GM23248 (cell line): Measurements from ENCODE around the gene ESR2.

Experiments used
- EZH2 ChIP-seq: fragments of 200-600 bp; sonication (generic); IDR thresholded peaks from 2 replicates; pipeline ENCODE4 v1.6.1; 2018; ENCODE audit warnings: antibody characterized with exemption, mild to moderate bottlenecking; ENCODE audit not compliant: insufficient read depth, poor library complexity, severe bottlenecking
- EZH2phosphoT487 ChIP-seq: fragments of 200-600 bp; sonication (generic); IDR thresholded peaks from 2 replicates; pipeline ENCODE4 v1.6.1; 2018; ENCODE audit warnings: antibody characterized with exemption, moderate library complexity, mild to moderate bottlenecking, low read depth; ENCODE audit not compliant: insufficient read depth

DNA sequence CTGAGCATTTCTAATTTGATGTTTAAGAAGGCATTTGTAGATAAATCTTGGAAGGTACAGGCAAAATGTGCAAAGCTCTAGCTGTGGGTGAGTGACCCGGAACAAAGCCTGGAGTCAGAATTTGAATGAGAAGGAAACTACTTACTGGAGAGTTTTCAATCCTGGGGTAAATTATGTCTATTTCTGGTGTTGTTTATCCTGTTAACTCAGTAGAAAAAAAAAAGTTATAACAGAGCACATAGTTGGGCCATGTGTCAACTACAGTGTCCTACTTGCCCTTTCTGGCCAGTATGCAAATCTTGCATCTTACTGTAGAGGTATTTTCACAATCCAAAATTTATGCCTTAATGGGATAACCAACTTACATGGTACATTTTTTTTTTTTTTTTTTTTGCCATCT is 259.0 kb downstream of the ESR2 start:
- TF ChIP-seq EZH2phosphoT487 (no peak), EZH2 (no peak)
